ENCODE results near the gene TRIP11. TPM values are rescaled to one million over a fixed set of nuclear protein-coding genes. Genes with fewer than 3 reads are reported as not detected.

Gene TRIP11
- polyA plus RNA-seq, 1 donor from 2014 or later, result 8.8 TPM

DNA sequence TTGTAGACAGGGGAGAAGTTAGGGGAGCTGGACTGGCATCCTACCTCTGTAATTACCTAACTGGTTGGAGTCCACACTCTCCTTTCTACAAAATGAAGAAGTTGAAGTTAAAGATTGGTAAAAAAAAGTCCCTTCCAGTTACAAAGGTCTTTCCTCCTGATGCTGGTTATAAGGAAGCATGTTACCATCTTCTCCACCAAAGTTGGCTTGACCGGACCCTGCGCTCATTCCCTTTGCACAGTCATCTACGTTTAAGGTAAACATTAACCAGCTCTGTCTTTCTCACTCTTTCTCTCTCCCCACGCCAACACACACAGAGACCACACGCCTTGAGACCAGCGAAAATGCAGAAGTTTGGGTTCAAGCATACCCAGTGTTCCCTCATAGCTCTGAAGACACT, 104.3 kb downstream of the TRIP11 start:
- Histone ChIP-seq H3K4me2 (ENCODE audit: low read length) (no peak overlapping the region), H3K4me3 (ENCODE audit: low read length) (no peak overlapping the region), H2AFZ (ENCODE audit: low read depth, low read length) (no peak overlapping the region), H3K36me3 (ENCODE audit: insufficient read depth, low read length) (no peaks in the 10 kb centered on the region), H3K9me2 (ENCODE audit: insufficient read depth, low read length) (no peaks in the 10 kb centered on the region), H3K9me3 (ENCODE audit: low read length) (no peaks in the 10 kb centered on the region), H3K79me2 (replicated peaks; ENCODE audit: insufficient read depth, low read length) (no peaks in the 10 kb centered on the region), H3F3A (ENCODE audit: insufficient read depth, low read length, poor library complexity, severe bottlenecking) (no peaks in the 10 kb centered on the region), H3K27me3 (ENCODE audit: insufficient read depth, low read depth, low read length) (no peaks in the 10 kb centered on the region), H3K27ac (ENCODE audit: low read length) (no peak overlapping the region), H4K20me1 (ENCODE audit: insufficient read depth) (no peaks in the 10 kb centered on the region), H3K9ac (ENCODE audit: low read length) (no peak overlapping the region)
- TF ChIP-seq, protein P1, sequence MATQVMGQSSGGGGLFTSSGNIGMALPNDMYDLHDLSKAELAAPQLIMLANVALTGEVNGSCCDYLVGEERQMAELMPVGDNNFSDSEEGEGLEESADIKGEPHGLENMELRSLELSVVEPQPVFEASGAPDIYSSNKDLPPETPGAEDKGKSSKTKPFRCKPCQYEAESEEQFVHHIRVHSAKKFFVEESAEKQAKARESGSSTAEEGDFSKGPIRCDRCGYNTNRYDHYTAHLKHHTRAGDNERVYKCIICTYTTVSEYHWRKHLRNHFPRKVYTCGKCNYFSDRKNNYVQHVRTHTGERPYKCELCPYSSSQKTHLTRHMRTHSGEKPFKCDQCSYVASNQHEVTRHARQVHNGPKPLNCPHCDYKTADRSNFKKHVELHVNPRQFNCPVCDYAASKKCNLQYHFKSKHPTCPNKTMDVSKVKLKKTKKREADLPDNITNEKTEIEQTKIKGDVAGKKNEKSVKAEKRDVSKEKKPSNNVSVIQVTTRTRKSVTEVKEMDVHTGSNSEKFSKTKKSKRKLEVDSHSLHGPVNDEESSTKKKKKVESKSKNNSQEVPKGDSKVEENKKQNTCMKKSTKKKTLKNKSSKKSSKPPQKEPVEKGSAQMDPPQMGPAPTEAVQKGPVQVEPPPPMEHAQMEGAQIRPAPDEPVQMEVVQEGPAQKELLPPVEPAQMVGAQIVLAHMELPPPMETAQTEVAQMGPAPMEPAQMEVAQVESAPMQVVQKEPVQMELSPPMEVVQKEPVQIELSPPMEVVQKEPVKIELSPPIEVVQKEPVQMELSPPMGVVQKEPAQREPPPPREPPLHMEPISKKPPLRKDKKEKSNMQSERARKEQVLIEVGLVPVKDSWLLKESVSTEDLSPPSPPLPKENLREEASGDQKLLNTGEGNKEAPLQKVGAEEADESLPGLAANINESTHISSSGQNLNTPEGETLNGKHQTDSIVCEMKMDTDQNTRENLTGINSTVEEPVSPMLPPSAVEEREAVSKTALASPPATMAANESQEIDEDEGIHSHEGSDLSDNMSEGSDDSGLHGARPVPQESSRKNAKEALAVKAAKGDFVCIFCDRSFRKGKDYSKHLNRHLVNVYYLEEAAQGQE (IDR thresholded peaks at IDR 0.05; ENCODE audit: borderline replicate concordance), result no peak
- TF ChIP-seq, protein P2, sequence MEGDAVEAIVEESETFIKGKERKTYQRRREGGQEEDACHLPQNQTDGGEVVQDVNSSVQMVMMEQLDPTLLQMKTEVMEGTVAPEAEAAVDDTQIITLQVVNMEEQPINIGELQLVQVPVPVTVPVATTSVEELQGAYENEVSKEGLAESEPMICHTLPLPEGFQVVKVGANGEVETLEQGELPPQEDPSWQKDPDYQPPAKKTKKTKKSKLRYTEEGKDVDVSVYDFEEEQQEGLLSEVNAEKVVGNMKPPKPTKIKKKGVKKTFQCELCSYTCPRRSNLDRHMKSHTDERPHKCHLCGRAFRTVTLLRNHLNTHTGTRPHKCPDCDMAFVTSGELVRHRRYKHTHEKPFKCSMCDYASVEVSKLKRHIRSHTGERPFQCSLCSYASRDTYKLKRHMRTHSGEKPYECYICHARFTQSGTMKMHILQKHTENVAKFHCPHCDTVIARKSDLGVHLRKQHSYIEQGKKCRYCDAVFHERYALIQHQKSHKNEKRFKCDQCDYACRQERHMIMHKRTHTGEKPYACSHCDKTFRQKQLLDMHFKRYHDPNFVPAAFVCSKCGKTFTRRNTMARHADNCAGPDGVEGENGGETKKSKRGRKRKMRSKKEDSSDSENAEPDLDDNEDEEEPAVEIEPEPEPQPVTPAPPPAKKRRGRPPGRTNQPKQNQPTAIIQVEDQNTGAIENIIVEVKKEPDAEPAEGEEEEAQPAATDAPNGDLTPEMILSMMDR (IDR thresholded peaks at IDR 0.05; ENCODE audit: poor library complexity, severe bottlenecking), result no peak
- no peak for TF ChIP-seq POLR2AphosphoS5 (IDR thresholded peaks at IDR 0.05)
- no peak for TF ChIP-seq EZH2 (IDR thresholded peaks at IDR 0.05; ENCODE audit: borderline replicate concordance, insufficient read depth, low read length, poor library complexity, severe bottlenecking)
- TF ChIP-seq RAD21 (conservative IDR thresholded peaks at IDR 0.05), result no peak
- TF ChIP-seq EP300 (conservative IDR thresholded peaks at IDR 0.05; ENCODE audit: poor library complexity, severe bottlenecking), result no peak
- no peak for TF ChIP-seq SMC3 (conservative IDR thresholded peaks at IDR 0.05; ENCODE audit: poor library complexity)
- no peak for TF ChIP-seq TAF1 (IDR thresholded peaks at IDR 0.05; ENCODE audit: low read depth)
- no peak for TF ChIP-seq MXI1 (conservative IDR thresholded peaks at IDR 0.05; ENCODE audit: poor library complexity, severe bottlenecking)

DNA sequence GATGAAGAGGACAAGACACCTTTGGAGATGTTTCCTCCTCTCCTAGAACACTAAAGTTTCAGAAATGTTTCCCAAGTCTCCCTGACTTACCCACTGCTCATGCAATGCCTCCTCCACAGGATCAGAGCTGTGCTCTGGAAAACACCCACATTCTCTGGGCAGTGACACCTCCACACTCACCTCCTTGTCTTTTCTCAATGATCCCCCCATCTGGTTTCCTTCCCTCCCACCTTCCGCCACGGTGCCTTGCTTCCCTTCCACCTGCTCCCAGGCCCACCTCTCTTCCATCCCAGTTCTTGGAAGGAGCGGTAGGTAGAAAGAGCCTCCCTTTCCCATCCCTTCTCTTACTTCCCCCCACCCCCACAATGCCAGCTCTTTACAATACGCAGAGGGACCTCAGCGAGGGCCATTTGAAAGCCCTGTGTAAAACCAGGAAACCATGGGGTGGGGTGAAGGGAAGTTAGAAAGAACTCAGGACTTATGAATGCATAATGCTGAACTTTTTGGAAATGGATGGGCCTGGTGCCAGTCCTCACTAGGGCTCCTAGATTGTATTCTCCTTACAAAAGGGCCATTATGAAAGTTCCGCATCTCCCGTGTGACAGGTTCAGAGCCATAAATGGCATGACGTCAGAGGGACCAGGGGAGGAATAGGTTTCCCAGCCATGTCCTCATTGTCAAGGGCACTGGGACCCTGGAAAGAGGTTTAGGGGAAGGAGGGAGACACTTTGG, 105.1 kb downstream of the TRIP11 start:
- no peak for TF ChIP-seq EP300 (conservative IDR thresholded peaks at IDR 0.05; ENCODE audit: poor library complexity, severe bottlenecking)
- TF ChIP-seq, protein P1 (IDR thresholded peaks at IDR 0.05; ENCODE audit: borderline replicate concordance), result no peak
- no peak for TF ChIP-seq RAD21 (conservative IDR thresholded peaks at IDR 0.05)
- no peak for TF ChIP-seq SMC3 (conservative IDR thresholded peaks at IDR 0.05; ENCODE audit: poor library complexity)
- TF ChIP-seq EZH2 (IDR thresholded peaks at IDR 0.05; ENCODE audit: borderline replicate concordance, insufficient read depth, low read length, poor library complexity, severe bottlenecking), result no peak
- TF ChIP-seq POLR2AphosphoS5 (IDR thresholded peaks at IDR 0.05), result no peak
- TF ChIP-seq, protein P2 (IDR thresholded peaks at IDR 0.05; ENCODE audit: poor library complexity, severe bottlenecking), result no peak
- no peak for TF ChIP-seq TAF1 (IDR thresholded peaks at IDR 0.05; ENCODE audit: low read depth)
- TF ChIP-seq MXI1 (conservative IDR thresholded peaks at IDR 0.05; ENCODE audit: poor library complexity, severe bottlenecking), result no peak
- H3K4me2 ChIP-seq (ENCODE audit: low read length), result no peak overlapping the region
- no peak overlapping the region for H3K27ac ChIP-seq (ENCODE audit: low read length)
- H3K9me2 ChIP-seq (ENCODE audit: insufficient read depth, low read length), result no peaks in the 10 kb centered on the region
- no peak overlapping the region for H2AFZ ChIP-seq (ENCODE audit: low read depth, low read length)
- H3K36me3 ChIP-seq (ENCODE audit: insufficient read depth, low read length), result no peaks in the 10 kb centered on the region
- H3K4me3 ChIP-seq (ENCODE audit: low read length), result no peak overlapping the region
- no peaks in the 10 kb centered on the region for H3K79me2 ChIP-seq (replicated peaks; ENCODE audit: insufficient read depth, low read length)
- H3F3A ChIP-seq (ENCODE audit: insufficient read depth, low read length, poor library complexity, severe bottlenecking), result no peaks in the 10 kb centered on the region
- no peak overlapping the region for H3K9ac ChIP-seq (ENCODE audit: low read length)
- no peaks in the 10 kb centered on the region for H3K9me3 ChIP-seq (ENCODE audit: low read length)
- H3K27me3 ChIP-seq (ENCODE audit: insufficient read depth, low read depth, low read length), result no peaks in the 10 kb centered on the region
- no peaks in the 10 kb centered on the region for H4K20me1 ChIP-seq (ENCODE audit: insufficient read depth)

Data from neural cell (in vitro differentiated cells).